CD4-positive, alpha-beta T cell treated with Interleukin-15 for 1 hour (primary cell): ENCODE data around the gene WDR47.
"Not testable (repeated sequence)": the region's sequence is repeated elsewhere in the genome, so short reads cannot be mapped to it uniquely, and the experiment has no call there.

Experiments
- DNase-seq: peaks from one replicate; pipeline ENCODE4 v3.0.0-alpha.2; 2020

WDR47 gene

GRCh38 chr1:109041621-109042468, at the start of gene WDR47:
WDR47 (minus strand) TSS chr1:109042102; CDS start chr1:109023512, 18,590 bp downstream.
- DNase-seq = peak; percentile 98

- no peak for DNase-seq
Observed at GRCh38 chr1:109091078-109091838, 49.4 kb upstream of the WDR47 start.

- peak; percentile 88 for DNase-seq
Observed at GRCh38 chr1:109090196-109091077, 48.5 kb upstream of the WDR47 start, which contains the start of gene TMEM167B. TMEM167B (plus strand) TSS chr1:109090764; CDS start chr1:109090873, 109 bp downstream.

GRCh38 chr1:109089242-109090015, 47.5 kb upstream of the WDR47 start:
- peak; percentile 40 for DNase-seq

- DNase-seq = no peak
Observed at GRCh38 chr1:109084563-109085517, 42.9 kb upstream of the WDR47 start.

- no peak for DNase-seq
Observed at GRCh38 chr1:109083923-109084322, 42.0 kb upstream of the WDR47 start.

GRCh38 chr1:109083501-109083900, 41.6 kb upstream of the WDR47 start:
- no peak for DNase-seq

- DNase-seq = no peak
Observed at GRCh38 chr1:109080441-109081082, 38.7 kb upstream of the WDR47 start.

GRCh38 chr1:109079240-109079622, 37.3 kb upstream of the WDR47 start:
- DNase-seq = no peak

- no peak for DNase-seq
Observed at GRCh38 chr1:109078317-109078716, 36.4 kb upstream of the WDR47 start.

- DNase-seq = peak; percentile 91
Observed at GRCh38 chr1:109075531-109076490, 33.9 kb upstream of the WDR47 start, which contains the start of gene TAF13. TAF13 (minus strand) TSS chr1:109076003; CDS start chr1:109075947, 56 bp downstream.

GRCh38 chr1:109069294-109069693, 27.4 kb upstream of the WDR47 start:
- DNase-seq = no peak

- no peak for DNase-seq
Observed at GRCh38 chr1:109067883-109068282, 26.0 kb upstream of the WDR47 start.

GRCh38 chr1:109065137-109065536, 23.2 kb upstream of the WDR47 start:
- DNase-seq = no peak

GRCh38 chr1:109061183-109061582, 19.3 kb upstream of the WDR47 start:
- no peak for DNase-seq

- DNase-seq = no peak
Observed at GRCh38 chr1:109060707-109061106, 18.8 kb upstream of the WDR47 start.

- DNase-seq = no peak
Observed at GRCh38 chr1:109059026-109059425, 17.1 kb upstream of the WDR47 start.

- DNase-seq = no peak
Observed at GRCh38 chr1:109056064-109056463, 14.2 kb upstream of the WDR47 start.

- DNase-seq = not testable (repeated sequence)
Observed at GRCh38 chr1:109052145-109052544, 10.2 kb upstream of the WDR47 start.
